Hepatocyte (in vitro differentiated cells): ENCODE data around the gene TMEM52B.

Experiments
- EZH2 ChIP-seq: fragments of 200-600 bp; sonication (generic); IDR thresholded peaks from 2 replicates; pipeline ENCODE4 v1.6.1; 2016; ENCODE audit warnings: antibody characterized with exemption, mild to moderate bottlenecking, borderline replicate concordance
- EZH2phosphoT487 ChIP-seq: fragments of 200-600 bp; sonication (generic); IDR thresholded peaks from one replicate; pipeline ENCODE4 v1.6.1; 2018; ENCODE audit warnings: antibody characterized with exemption, mild to moderate bottlenecking, low read depth, moderate library complexity; ENCODE audit not compliant: unreplicated experiment, severe bottlenecking
- TF ChIP-seq, protein P1 (sequence below): fragments of 200-600 bp; sonication (generic); IDR thresholded peaks from 2 replicates; pipeline ENCODE4 v1.5.1; 2016; ENCODE audit warnings: antibody characterized with exemption, mild to moderate bottlenecking; ENCODE audit not compliant: poor library complexity

DNA sequence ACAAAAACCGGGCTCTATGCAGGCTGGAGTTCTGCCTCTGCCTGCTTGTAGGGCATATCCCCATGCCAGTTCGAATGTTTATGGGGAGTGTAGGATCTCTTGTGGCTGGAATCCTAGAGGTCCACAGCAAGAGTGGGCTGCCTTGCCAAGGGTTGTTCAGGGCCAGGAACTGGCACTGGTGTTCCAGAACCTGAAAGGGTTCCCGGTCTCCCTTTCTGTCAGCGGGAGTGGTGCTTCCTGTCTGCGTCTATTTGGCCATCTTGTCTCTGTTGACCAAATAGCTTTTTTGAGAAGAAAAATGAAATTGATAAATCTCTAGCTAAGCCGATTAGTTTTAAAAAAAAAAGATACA, 24.7 kb upstream of the TMEM52B start:
- TF ChIP-seq, protein P1, sequence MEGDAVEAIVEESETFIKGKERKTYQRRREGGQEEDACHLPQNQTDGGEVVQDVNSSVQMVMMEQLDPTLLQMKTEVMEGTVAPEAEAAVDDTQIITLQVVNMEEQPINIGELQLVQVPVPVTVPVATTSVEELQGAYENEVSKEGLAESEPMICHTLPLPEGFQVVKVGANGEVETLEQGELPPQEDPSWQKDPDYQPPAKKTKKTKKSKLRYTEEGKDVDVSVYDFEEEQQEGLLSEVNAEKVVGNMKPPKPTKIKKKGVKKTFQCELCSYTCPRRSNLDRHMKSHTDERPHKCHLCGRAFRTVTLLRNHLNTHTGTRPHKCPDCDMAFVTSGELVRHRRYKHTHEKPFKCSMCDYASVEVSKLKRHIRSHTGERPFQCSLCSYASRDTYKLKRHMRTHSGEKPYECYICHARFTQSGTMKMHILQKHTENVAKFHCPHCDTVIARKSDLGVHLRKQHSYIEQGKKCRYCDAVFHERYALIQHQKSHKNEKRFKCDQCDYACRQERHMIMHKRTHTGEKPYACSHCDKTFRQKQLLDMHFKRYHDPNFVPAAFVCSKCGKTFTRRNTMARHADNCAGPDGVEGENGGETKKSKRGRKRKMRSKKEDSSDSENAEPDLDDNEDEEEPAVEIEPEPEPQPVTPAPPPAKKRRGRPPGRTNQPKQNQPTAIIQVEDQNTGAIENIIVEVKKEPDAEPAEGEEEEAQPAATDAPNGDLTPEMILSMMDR: no peak
- TF ChIP-seq EZH2: no peak
- no peak for TF ChIP-seq EZH2phosphoT487
